GM12878 (cell line): ENCODE measurements around the gene CARS2. TPM values are rescaled to one million over a fixed set of nuclear protein-coding genes. Genes with fewer than 3 reads are reported as not detected.

Experiments
- ATAC-seq: fragments of 200-7000 bp; cut with Tn5 transposase; 3 replicates; pipeline ENCODE4 v1.9.1; 2020; ENCODE audit warnings: mild to moderate bottlenecking, moderate library complexity
- BruUV-seq: library from RNA; stranded (reverse); fragments of 400-500 nt; replicated peaks from 2 replicates; lab custom pipeline; 2021; lab: Mats Ljungman, UMichigan
- CTCF ChIA-PET: fragments of 300-600 bp; sonication (Branson Sonifier 250); formaldehyde crosslinking; extraction: SDS; loops from one replicate; lab custom pipeline; 2021; ENCODE audit warnings: inconsistent platforms; lab: Yijun Ruan, JAX
- POLR2A ChIA-PET: fragments of 350-600 bp; formaldehyde crosslinking; extraction: SDS; loops from one replicate; lab custom pipeline; 2021; ENCODE audit warnings: inconsistent platforms; lab: Charles Lee
- RAD21 ChIA-PET: fragments of 300-600 bp; sonication (Branson Sonifier 250); formaldehyde crosslinking; loops from one replicate; lab custom pipeline; 2023; ENCODE audit warnings: antibody characterized with exemption; ENCODE audit not compliant: unreplicated experiment; lab: Charles Lee
- SMC1A ChIA-PET: fragments of 300-600 bp; sonication (Branson Sonifier 250); formaldehyde crosslinking; loops from one replicate; lab custom pipeline; 2023; ENCODE audit not compliant: unreplicated experiment, uncharacterized antibody; lab: Charles Lee
- DNase-seq: peaks from one replicate; pipeline ENCODE4 v3.0.0-alpha.2; 2011; ENCODE audit warnings: low read depth, low spot score
- FAIRE-seq: peaks from 3 replicates; lab custom pipeline; 2011; peaks lifted over from hg19 to GRCh38; lab: Jason Lieb, UNC
- H2AFZ ChIP-seq: 2 replicates; pipeline ENCODE4 v1.6.0; 2011; ENCODE audit warnings: low read depth, low read length, control low read depth; ENCODE audit not compliant: control insufficient read depth
- H3K27ac ChIP-seq: 2 replicates; pipeline ENCODE4 v1.5.1; 2011; ENCODE audit warnings: control low read depth; ENCODE audit not compliant: control insufficient read depth, insufficient read depth
- H3K27me3 ChIP-seq, 2 experiments: replicated peaks in 1 of 2; 2 replicates each; pipeline versions ENCODE4 v1.6.0 to v1.6.1; 2011; ENCODE audit warnings: low read length in 1 of 2; ENCODE audit not compliant: control insufficient read depth in 2 of 2, insufficient read depth in 2 of 2
- H3K36me3 ChIP-seq, 2 experiments: 2 replicates each; pipeline ENCODE4 v1.5.1; 2011; ENCODE audit warnings: low read length in 1 of 2; ENCODE audit not compliant: control insufficient read depth in 2 of 2, insufficient read depth in 2 of 2
- H3K4me1 ChIP-seq: 2 replicates; pipeline ENCODE4 v1.6.1; 2011; ENCODE audit warnings: mild to moderate bottlenecking, low read length, moderate library complexity, mixed read lengths; ENCODE audit not compliant: control insufficient read depth, insufficient read depth
- H3K4me2 ChIP-seq: 2 replicates; pipeline ENCODE4 v1.6.0; 2011; ENCODE audit warnings: control low read depth; ENCODE audit not compliant: control insufficient read depth, insufficient read depth
- H3K4me3 ChIP-seq: fragments of 200-600 bp; sonication (generic); 2 replicates; pipeline ENCODE4 v1.5.1; 2016
- H3K79me2 ChIP-seq: 2 replicates; pipeline ENCODE4 v1.6.0; 2011; ENCODE audit warnings: low read length; ENCODE audit not compliant: control insufficient read depth, insufficient read depth
- H3K9ac ChIP-seq: 2 replicates; pipeline ENCODE4 v1.8.0; 2011; ENCODE audit warnings: low read length, control low read depth, mixed read lengths; ENCODE audit not compliant: control insufficient read depth, insufficient read depth
- H3K9me3 ChIP-seq: replicated peaks from 3 replicates; pipeline ENCODE4 v1.5.1; 2011; ENCODE audit warnings: mild to moderate bottlenecking, low read length; ENCODE audit not compliant: control insufficient read depth, insufficient read depth
- H4K20me1 ChIP-seq: 2 replicates; pipeline ENCODE4 v1.6.0; 2011; ENCODE audit not compliant: control insufficient read depth, insufficient read depth
- JUNB ChIP-seq: IDR thresholded peaks from 2 replicates; pipeline ENCODE4 v1.6.1; 2016; ENCODE audit warnings: antibody characterized with exemption, mild to moderate bottlenecking
- MEF2A ChIP-seq: IDR thresholded peaks from 2 replicates; pipeline ENCODE4 v1.6.1; 2011; ENCODE audit warnings: low read depth, mild to moderate bottlenecking, low read length, moderate library complexity; ENCODE audit not compliant: insufficient read depth
- PBX3 ChIP-seq: IDR thresholded peaks from 2 replicates; pipeline ENCODE4 v1.6.1; 2011; ENCODE audit warnings: mild to moderate bottlenecking, low read depth, low read length, moderate library complexity; ENCODE audit not compliant: insufficient replicate concordance
- REST ChIP-seq: IDR thresholded peaks from 2 replicates; pipeline ENCODE4 v1.6.1; 2012; ENCODE audit warnings: mild to moderate bottlenecking, low read depth, low read length
- SIX5 ChIP-seq: IDR thresholded peaks from 2 replicates; pipeline ENCODE4 v1.6.1; 2011; ENCODE audit warnings: mild to moderate bottlenecking, low read depth, low read length, moderate library complexity; ENCODE audit not compliant: severe bottlenecking
- TARDBP ChIP-seq: IDR thresholded peaks from 2 replicates; pipeline ENCODE4 v1.6.1; 2016; ENCODE audit warnings: borderline replicate concordance
- TCF3 ChIP-seq: IDR thresholded peaks from 2 replicates; pipeline ENCODE4 v1.6.1; 2012; ENCODE audit warnings: low read depth, mild to moderate bottlenecking, low read length, borderline replicate concordance; ENCODE audit not compliant: insufficient read depth
- USF2 ChIP-seq: IDR thresholded peaks from 2 replicates; pipeline ENCODE4 v1.6.1; 2011; ENCODE audit warnings: low read depth, low read length, improper control_type of control experiment, borderline replicate concordance
- ZZZ3 ChIP-seq: IDR thresholded peaks from 2 replicates; pipeline ENCODE4 v1.6.1; 2011; ENCODE audit warnings: low read depth; ENCODE audit not compliant: control insufficient read depth, insufficient read length
- WGBS: methylation state at CpG from one replicate; pipeline ENCODE4 v1.1.6; 2016; ENCODE audit warnings: low lambda C conversion rate; ENCODE audit not compliant: insufficient replicate concordance, insufficient coverage; ENCODE audit errors: missing lambda C conversion rate; 5-methylcytosine and 5-hydroxymethylcytosine counted together
- in situ Hi-C: fragments of 300-500 bp; cut with MboI; formaldehyde crosslinking; loops from 9 replicates; pipeline ENCODE4 v1.14.3; 2018; ENCODE audit warnings: mixed read lengths
- intact Hi-C: fragments of 100-400 bp; cut with micrococcal nuclease; formaldehyde crosslinking; loops from one replicate; pipeline ENCODE4 v1.14.2; 2022; ENCODE audit not compliant: unreplicated experiment
- polyA plus RNA-seq, 11 experiments: library from polyadenylated mRNA; depleted of rRNA in 4 of 11; unstranded in 6 of 11; stranded (reverse) in 5 of 11; fragments of >200 nt; fragmentation: Nextera tagmentation in 4 of 11; fragmentation: Illumina TruSeq in 1 of 11; extraction: Ambion mirVana in 4 of 11; extraction: Trizol in 1 of 11; gene quantifications; 1 replicate in 1 of 11; 2 replicates in 10 of 11; pipeline versions ENCODE4 v1.2.1 to v1.2.3, GENCODE V29; 2011 to 2016; ENCODE audit warnings: inconsistent platforms in 2 of 11, missing spikeins in 2 of 11, low read depth in 1 of 11
- total RNA-seq, 4 experiments: library from RNA; depleted of rRNA in 3 of 4; stranded (reverse); fragments of >200 nt in 3 of 4; fragmentation: Illumina TruSeq in 1 of 4; extraction: Trizol in 1 of 4; gene quantifications; 2 replicates each; pipeline versions ENCODE4 v1.2.1 to v1.2.3, GENCODE V29; 2013 to 2021

Gene CARS2
- total and polyA plus RNA-seq, 10 of the 15 experiments (the other 5 are each of a cell fraction or from before 2014, with no cell fraction given) = 4.2 to 101 (median 61.5) TPM

- TF ChIP-seq REST = no peak
- no peak for TF ChIP-seq TCF3
Observed at GRCh38 chr13:110682746-110683145, 23.2 kb downstream of the CARS2 start (continued).

GRCh38 chr13:110681868-110682550 lies 23.9 kb downstream of the CARS2 start:
- RAD21 ChIA-PET = no interaction called here
- no peaks in the 10 kb centered on the region for H3K9me3 ChIP-seq
- SMC1A ChIA-PET = interaction anchor here (0.7 to 1.5 kb wide), 5 partner anchors 22 to 137 kb away, joined by 3 to 4 read pairs (median 3); no protein-coding TSS in a partner anchor
- POLR2A ChIA-PET = interaction anchor here (1.7 kb wide), 1 partner anchor 34 kb away, joined by 5 read pairs; no protein-coding TSS in a partner anchor
- no peak overlapping the region for H2AFZ ChIP-seq
- CTCF ChIA-PET = interaction anchor here (1.0 to 3.2 kb wide), 4 partner anchors 25 to 138 kb away, joined by 3 to 17 read pairs (median 4); no protein-coding TSS in a partner anchor
- no peaks in the 10 kb centered on the region for H3K79me2 ChIP-seq
- H3K36me3 ChIP-seq = peaks cover 14 to 18% of the 10 kb centered on the region in 2 experiments; a peak in 3 of 4 replicates
- H3K9ac ChIP-seq = no peak overlapping the region
- no peak overlapping the region for H3K27ac ChIP-seq
- no TSS peak for BruUV-seq
- peaks cover 2% of the 10 kb centered on the region for H3K4me1 ChIP-seq
- intact Hi-C loops (no loop called here), in situ Hi-C loops (no loop called here)
- ATAC-seq (no peak), DNase-seq (no peak), FAIRE-seq (no peak)
- no peaks in the 10 kb centered on the region for H3K27me3 ChIP-seq
- H3K4me2 ChIP-seq = no peak overlapping the region
- H3K4me3 ChIP-seq = no peak overlapping the region
- 86% methylated on average over 15 of the region's 15 CpGs for WGBS
- no peak for TF ChIP-seq USF2
- no peak for TF ChIP-seq MEF2A
- no peak for TF ChIP-seq PBX3
- TF ChIP-seq TARDBP = no peak
- no peak for TF ChIP-seq SIX5
- TF ChIP-seq ZZZ3 = no peak
- no peak for TF ChIP-seq TCF3
- TF ChIP-seq JUNB = no peak
- H4K20me1 ChIP-seq = no peaks in the 10 kb centered on the region
